Measurements from ENCODE around the gene CEACAM16. TPM values are rescaled to one million over a fixed set of nuclear protein-coding genes. Genes with fewer than 3 reads are reported as not detected.
A peak's percentile ranks its signal among the peaks of the same experiment; 100 is the strongest.

The CEACAM16 gene
- polyA plus RNA-seq, 3 donors, result 0.07 TPM; not detected in 2

- no peak overlapping the region for H3K27ac ChIP-seq (ENCODE audit: low read depth, low read length)
- whole genome bisulfite sequencing, 3 donors, result 63 to 86% (median 83%) methylated on average over 5 of the region's 5 CpGs
Measured at GRCh38 chr19:44735011-44735410, 36.1 kb downstream of the CEACAM16 start.

- no peak overlapping the region for H3K27ac ChIP-seq (ENCODE audit: low read depth, low read length)
- WGBS, 3 donors, result 60 to 63% (median 62%) methylated on average over 13 of the region's 13 CpGs
Measured at GRCh38 chr19:44737238-44738071, 38.5 kb downstream of the CEACAM16 start.

- 76 to 87% (median 84%) methylated on average over 2 of the region's 2 CpGs for WGBS, 3 donors
- no peak overlapping the region for H3K27ac ChIP-seq (ENCODE audit: low read depth, low read length)
Measured at GRCh38 chr19:44738136-44738535, 39.2 kb downstream of the CEACAM16 start.

GRCh38 chr19:44738603-44739558 is 39.9 kb downstream of the CEACAM16 start:
- H3K27ac ChIP-seq (ENCODE audit: low read depth, low read length), result no peak overlapping the region
- 47 to 63% (median 58%) methylated on average over 11 of the region's 11 CpGs for WGBS, 3 donors

- no peak overlapping the region for H3K27ac ChIP-seq (ENCODE audit: low read depth, low read length)
- WGBS, 3 donors, result 44 to 66% (median 58%) methylated on average over 3 of the region's 3 CpGs
Measured at GRCh38 chr19:44740351-44740824, 41.4 kb downstream of the CEACAM16 start.

GRCh38 chr19:44741258-44741731 is 42.3 kb downstream of the CEACAM16 start:
- whole genome bisulfite sequencing, 3 donors, result 44 to 46% (median 45%) methylated on average over 6 of the region's 6 CpGs

GRCh38 chr19:44741841-44742329 is 42.9 kb downstream of the CEACAM16 start:
- peak overlapping the region; percentile 53 for H3K27ac ChIP-seq (ENCODE audit: low read depth, low read length)
- 5 to 7% (median 6%) methylated on average over 13 of the region's 13 CpGs for WGBS, 3 donors

More at GRCh38 chr19:44741258-44741731, 42.3 kb downstream of the CEACAM16 start:
- H3K27ac ChIP-seq (ENCODE audit: low read depth, low read length), result no peak overlapping the region

- WGBS, 3 donors, result 51 to 63% (median 53%) methylated on average over 19 to 20 of the region's 20 CpGs
Measured at GRCh38 chr19:44742330-44743061, 43.5 kb downstream of the CEACAM16 start.

GRCh38 chr19:44744871-44745332 is 46.0 kb downstream of the CEACAM16 start:
- 49 to 66% (median 54%) methylated on average over 3 of the region's 3 CpGs for WGBS, 3 donors
- peak overlapping the region; percentile 70 for H3K27ac ChIP-seq (ENCODE audit: low read depth, low read length)

More at GRCh38 chr19:44742330-44743061, 43.5 kb downstream of the CEACAM16 start:
- peak overlapping the region; percentile 53 for H3K27ac ChIP-seq (ENCODE audit: low read depth, low read length)

- peak overlapping the region; percentile 70 for H3K27ac ChIP-seq (ENCODE audit: low read depth, low read length)
- 21 to 65% (median 27%) methylated on average over 8 to 10 of the region's 10 CpGs for WGBS, 3 donors
Measured at GRCh38 chr19:44745341-44745831, 46.4 kb downstream of the CEACAM16 start.

- WGBS, 3 donors, result 74 to 80% (median 74%) methylated on average over 4 of the region's 4 CpGs
- H3K27ac ChIP-seq (ENCODE audit: low read depth, low read length), result peak overlapping the region; percentile 94
Measured at GRCh38 chr19:44745887-44746600, 47.1 kb downstream of the CEACAM16 start.

GRCh38 chr19:44746616-44746945 is 47.6 kb downstream of the CEACAM16 start:
- H3K27ac ChIP-seq (ENCODE audit: low read depth, low read length), result peak overlapping the region; percentile 94
- 75 to 80% (median 76%) methylated on average over 5 of the region's 5 CpGs for WGBS, 3 donors

- peak overlapping the region; percentile 96 for H3K27ac ChIP-seq (ENCODE audit: low read depth, low read length)
- WGBS, 3 donors, result 5 to 10% (median 6%) methylated on average over 24 to 34 of the region's 34 CpGs
Measured at GRCh38 chr19:44746946-44747738, 48.2 kb downstream of the CEACAM16 start.

GRCh38 chr19:44747739-44748425 is 48.9 kb downstream of the CEACAM16 start:
- H3K27ac ChIP-seq (ENCODE audit: low read depth, low read length), result peak overlapping the region; percentile 96
- 0 to 2% (median 0%) methylated on average over 25 to 26 of the region's 26 CpGs for WGBS, 3 donors

GRCh38 chr19:44748426-44749254 is 49.7 kb downstream of the CEACAM16 start, which contains the start of gene BCL3:
Gene BCL3, plus strand, starts transcription at chr19:44748708. Its CDS starts 83 bp downstream, at chr19:44748791.
- WGBS, 3 donors, result 0 to 1% (median 0%) methylated on average over 37 to 85 of the region's 88 CpGs
- peak within 1 kb of the TSS; percentile 96 for H3K27ac ChIP-seq (ENCODE audit: low read depth, low read length)

Data from adipose tissue (tissue), 3 donors.